Tibial nerve (tissue), 4 donors: ENCODE results near the gene LZTR1.

Experiments
- EP300 ChIP-seq, 2 donors: sonication (generic); formaldehyde crosslinking; IDR thresholded peaks; one replicate each; pipeline ENCODE4 v1.6.1; 2017; ENCODE audit warnings: antibody characterized with exemption in 2 of 2, mild to moderate bottlenecking in 1 of 2
- POLR2A ChIP-seq, 2 donors: fragments of 450-650 bp; IDR thresholded peaks; one replicate each; pipeline ENCODE4 v1.6.1; 2017; ENCODE audit warnings: antibody characterized with exemption in 2 of 2, mild to moderate bottlenecking in 2 of 2, moderate library complexity in 2 of 2
- TF ChIP-seq, protein P1 (sequence below), 5 experiments: fragments of 200-600 bp in 3 of 5; fragments of 450-650 bp in 2 of 5; sonication (generic) in 3 of 5; IDR thresholded peaks; one replicate each; pipeline ENCODE4 v1.5.1; 2016 to 2019; ENCODE audit warnings: antibody characterized with exemption in 5 of 5, mild to moderate bottlenecking in 3 of 5, moderate library complexity in 2 of 5

DNA sequence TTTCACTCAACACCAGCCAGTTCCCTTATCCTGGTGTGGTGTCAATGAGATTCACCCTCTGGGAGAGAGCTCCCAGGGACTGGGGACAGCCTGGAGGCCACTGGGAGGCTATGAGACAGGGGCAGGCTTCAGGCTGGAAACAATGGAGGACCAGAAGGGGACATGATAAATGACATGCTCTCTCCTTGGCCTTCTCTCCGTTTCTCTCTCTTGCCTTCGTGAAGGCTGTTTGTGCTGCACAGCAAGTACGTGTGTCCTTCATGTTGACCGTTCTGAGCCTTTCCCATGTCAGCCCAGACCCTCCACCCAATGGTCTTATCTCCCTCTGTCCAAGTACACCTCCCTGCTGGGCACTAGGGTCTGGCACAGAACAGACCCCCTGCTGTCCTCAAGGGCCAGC lies 1.6 kb upstream of the LZTR1 start:
- TF ChIP-seq, protein P1, sequence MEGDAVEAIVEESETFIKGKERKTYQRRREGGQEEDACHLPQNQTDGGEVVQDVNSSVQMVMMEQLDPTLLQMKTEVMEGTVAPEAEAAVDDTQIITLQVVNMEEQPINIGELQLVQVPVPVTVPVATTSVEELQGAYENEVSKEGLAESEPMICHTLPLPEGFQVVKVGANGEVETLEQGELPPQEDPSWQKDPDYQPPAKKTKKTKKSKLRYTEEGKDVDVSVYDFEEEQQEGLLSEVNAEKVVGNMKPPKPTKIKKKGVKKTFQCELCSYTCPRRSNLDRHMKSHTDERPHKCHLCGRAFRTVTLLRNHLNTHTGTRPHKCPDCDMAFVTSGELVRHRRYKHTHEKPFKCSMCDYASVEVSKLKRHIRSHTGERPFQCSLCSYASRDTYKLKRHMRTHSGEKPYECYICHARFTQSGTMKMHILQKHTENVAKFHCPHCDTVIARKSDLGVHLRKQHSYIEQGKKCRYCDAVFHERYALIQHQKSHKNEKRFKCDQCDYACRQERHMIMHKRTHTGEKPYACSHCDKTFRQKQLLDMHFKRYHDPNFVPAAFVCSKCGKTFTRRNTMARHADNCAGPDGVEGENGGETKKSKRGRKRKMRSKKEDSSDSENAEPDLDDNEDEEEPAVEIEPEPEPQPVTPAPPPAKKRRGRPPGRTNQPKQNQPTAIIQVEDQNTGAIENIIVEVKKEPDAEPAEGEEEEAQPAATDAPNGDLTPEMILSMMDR (IDR thresholded peaks at IDR 0.05) = no peak
- TF ChIP-seq EP300 (IDR thresholded peaks at IDR 0.05) = no peak
- no peak for TF ChIP-seq POLR2A (IDR thresholded peaks at IDR 0.05)
